Liver (tissue), 9 donors: ENCODE measurements around the gene CHD5. TPM values are rescaled to one million over a fixed set of nuclear protein-coding genes. Genes with fewer than 3 reads are reported as not detected.

Source experiments
- DNase-seq: peaks from one replicate; pipeline ENCODE4 v3.0.0-alpha.2; 2017; ENCODE audit warnings: low spot score
- H3K27ac ChIP-seq, 2 donors: one replicate each; pipeline ENCODE4 v1.7.0; 2013; ENCODE audit warnings: inconsistent platforms in 2 of 2, low read length in 2 of 2, control low read depth in 1 of 2, low read depth in 1 of 2, mild to moderate bottlenecking in 1 of 2
- H3K27me3 ChIP-seq, 4 donors: one replicate each; pipeline versions ENCODE4 v1.6.1 to v1.7.0; 2013; ENCODE audit warnings: low read length in 3 of 4, inconsistent platforms in 1 of 4, mild to moderate bottlenecking in 1 of 4, moderate library complexity in 1 of 4; ENCODE audit not compliant: control insufficient read depth in 4 of 4, insufficient read depth in 4 of 4
- H3K36me3 ChIP-seq, 4 donors: one replicate each; pipeline versions ENCODE4 v1.6.1 to v1.7.0; 2013; ENCODE audit warnings: low read length in 3 of 4, mild to moderate bottlenecking in 3 of 4, low read depth in 1 of 4, moderate library complexity in 1 of 4; ENCODE audit not compliant: control insufficient read depth in 4 of 4, insufficient read depth in 3 of 4
- H3K4me1 ChIP-seq, 4 donors: one replicate each; pipeline versions ENCODE4 v1.6.1 to v1.7.0; 2013; ENCODE audit warnings: low read length in 3 of 4, mild to moderate bottlenecking in 3 of 4, moderate library complexity in 1 of 4; ENCODE audit not compliant: control insufficient read depth in 4 of 4, insufficient read depth in 4 of 4
- H3K4me3 ChIP-seq, 3 donors: one replicate each; pipeline versions ENCODE4 v1.6.1 to v1.7.0; 2013; ENCODE audit warnings: low read length in 3 of 3, control low read depth in 1 of 3, low read depth in 1 of 3, mild to moderate bottlenecking in 1 of 3
- H3K9ac ChIP-seq, 2 donors: one replicate each; pipeline ENCODE4 v1.7.0; 2013; ENCODE audit warnings: low read length in 2 of 2, mild to moderate bottlenecking in 2 of 2, moderate library complexity in 2 of 2, control low read depth in 1 of 2, low read depth in 1 of 2
- H3K9me3 ChIP-seq, 4 donors: one replicate each; pipeline versions ENCODE4 v1.6.1 to v1.7.0; 2013; ENCODE audit warnings: low read length in 3 of 4; ENCODE audit not compliant: control insufficient read depth in 4 of 4
- GABPA ChIP-seq, 2 donors: IDR thresholded peaks in 1 of 2; conservative IDR thresholded peaks in 1 of 2; 2 replicates each; pipeline ENCODE4 v1.6.1; 2016; ENCODE audit warnings: antibody characterized with exemption in 2 of 2, mild to moderate bottlenecking in 1 of 2, moderate library complexity in 1 of 2
- HNF4A ChIP-seq, 2 donors: conservative IDR thresholded peaks; 2 replicates each; pipeline ENCODE4 v1.6.1; 2016; ENCODE audit warnings: antibody characterized with exemption in 2 of 2, mild to moderate bottlenecking in 2 of 2
- HNF4G ChIP-seq: IDR thresholded peaks from 2 replicates; pipeline ENCODE4 v1.6.1; 2016; ENCODE audit warnings: antibody characterized with exemption
- RAD21 ChIP-seq, 2 donors: IDR thresholded peaks; 2 replicates each; pipeline ENCODE4 v1.6.1; 2016; ENCODE audit warnings: antibody characterized with exemption in 2 of 2, mild to moderate bottlenecking in 2 of 2
- WGBS: extraction: QIAGEN DNeasy Blood & Tissue Kit; methylation state at CpG from one replicate; pipeline ENCODE4 v1.1.7; 2013; 5-methylcytosine and 5-hydroxymethylcytosine counted together
- polyA plus RNA-seq, 2 donors: library from polyadenylated mRNA; stranded (reverse) in 1 of 2; unstranded in 1 of 2; fragments of 200-250 nt in 1 of 2; fragments of >200 nt in 1 of 2; fragmentation: Nextera tagmentation in 1 of 2; extraction: Ambion mirVana in 1 of 2; gene quantifications; one replicate each; pipeline versions ENCODE4 v1.2.1 to v1.2.3, GENCODE V29; 2013 to 2015
- total RNA-seq, 2 donors: library from RNA; depleted of rRNA; stranded (reverse); fragments of >200 nt; gene quantifications; one replicate each; pipeline ENCODE4 v1.2.3, GENCODE V29; 2014
- TF ChIP-seq, protein P1 (sequence below): IDR thresholded peaks from 2 replicates; pipeline ENCODE4 v1.6.1; 2016; ENCODE audit warnings: antibody characterized with exemption
- TF ChIP-seq, protein P2 (sequence below): fragments of 150-350 bp; IDR thresholded peaks from 2 replicates; pipeline ENCODE4 v1.5.1; 2017; ENCODE audit warnings: improper control_type of control experiment, low read depth, low read length; ENCODE audit not compliant: missing input control
- TF ChIP-seq, protein P3 (sequence below): IDR thresholded peaks from 2 replicates; pipeline ENCODE4 v1.6.1; 2016; ENCODE audit warnings: antibody characterized with exemption, mild to moderate bottlenecking
- TF ChIP-seq, protein P4 (sequence below): IDR thresholded peaks from 2 replicates; pipeline ENCODE4 v1.6.1; 2016; ENCODE audit warnings: antibody characterized with exemption
- donor health status: healthy.
- donor health status: healthy.
- donor health status: healthy.
- donor health status: healthy.
- donor health status: healthy.

The CHD5 gene
- total and polyA plus RNA-seq, 4 donors, result under 0.01 to 0.08 TPM; not detected in 2

DNA sequence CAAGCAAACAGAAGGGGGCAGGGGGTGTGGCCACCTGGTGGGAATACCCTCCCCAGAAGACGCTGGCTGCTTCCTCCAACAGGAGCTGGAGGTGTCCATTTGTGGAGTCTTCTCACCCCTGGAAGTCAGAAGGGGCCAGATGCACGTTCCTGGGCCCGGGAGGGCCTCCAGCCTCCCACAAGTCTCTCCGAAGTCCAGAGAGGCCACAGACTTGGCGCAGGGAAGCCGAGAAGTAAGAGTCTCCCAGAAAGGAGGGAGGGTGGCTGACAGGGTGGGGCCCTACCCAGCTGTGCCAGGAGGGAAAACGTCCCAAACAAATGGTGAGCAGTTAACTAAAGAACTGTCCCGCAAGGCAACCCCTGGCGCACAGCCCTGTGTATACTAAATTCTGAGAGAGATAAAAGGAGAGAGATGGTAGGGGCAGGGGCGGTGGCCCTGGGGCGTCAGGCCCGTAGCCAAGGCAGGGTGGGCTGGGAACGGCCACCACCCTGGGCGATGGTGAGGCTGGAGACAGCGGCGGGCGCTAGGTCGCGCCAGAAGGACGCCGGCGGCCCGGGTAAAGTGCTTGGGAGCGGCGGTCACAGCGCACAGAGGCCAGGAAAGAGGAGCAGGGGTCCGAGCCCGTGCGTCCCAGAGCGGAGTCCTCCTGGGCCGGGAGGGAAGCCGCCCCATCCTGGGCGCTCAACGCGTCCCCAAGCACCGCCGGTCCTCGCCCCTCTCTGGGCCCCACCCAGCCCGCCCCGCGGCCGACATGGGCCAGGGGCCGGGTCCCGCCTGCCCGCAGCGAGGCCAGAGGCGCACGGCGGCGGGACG, 1.2 kb downstream of the CHD5 start:
- Histone ChIP-seq H3K9ac (no peak overlapping the region), H3K4me1 (peaks cover 2 to 4% (median 3%) of the 10 kb centered on the region in 4 donors), H3K4me3 (peak overlapping the region in 1 of 3 donors; percentile 6), H3K36me3 (no peaks in the 10 kb centered on the region), H3K27ac (no peak overlapping the region), H3K9me3 (peaks cover 0 to 5% (median 2%) of the 10 kb centered on the region in 4 donors), H3K27me3 (peaks cover 3 to 14% (median 6%) of the 10 kb centered on the region in 4 donors)
- TF ChIP-seq, protein P1, sequence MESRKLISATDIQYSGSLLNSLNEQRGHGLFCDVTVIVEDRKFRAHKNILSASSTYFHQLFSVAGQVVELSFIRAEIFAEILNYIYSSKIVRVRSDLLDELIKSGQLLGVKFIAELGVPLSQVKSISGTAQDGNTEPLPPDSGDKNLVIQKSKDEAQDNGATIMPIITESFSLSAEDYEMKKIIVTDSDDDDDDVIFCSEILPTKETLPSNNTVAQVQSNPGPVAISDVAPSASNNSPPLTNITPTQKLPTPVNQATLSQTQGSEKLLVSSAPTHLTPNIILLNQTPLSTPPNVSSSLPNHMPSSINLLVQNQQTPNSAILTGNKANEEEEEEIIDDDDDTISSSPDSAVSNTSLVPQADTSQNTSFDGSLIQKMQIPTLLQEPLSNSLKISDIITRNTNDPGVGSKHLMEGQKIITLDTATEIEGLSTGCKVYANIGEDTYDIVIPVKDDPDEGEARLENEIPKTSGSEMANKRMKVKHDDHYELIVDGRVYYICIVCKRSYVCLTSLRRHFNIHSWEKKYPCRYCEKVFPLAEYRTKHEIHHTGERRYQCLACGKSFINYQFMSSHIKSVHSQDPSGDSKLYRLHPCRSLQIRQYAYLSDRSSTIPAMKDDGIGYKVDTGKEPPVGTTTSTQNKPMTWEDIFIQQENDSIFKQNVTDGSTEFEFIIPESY, result no peak
- TF ChIP-seq RAD21 (IDR thresholded peaks at IDR 0.05) (no peak), HNF4A (conservative IDR thresholded peaks at IDR 0.05) (no peak), HNF4G (no peak)
- TF ChIP-seq, protein P2, sequence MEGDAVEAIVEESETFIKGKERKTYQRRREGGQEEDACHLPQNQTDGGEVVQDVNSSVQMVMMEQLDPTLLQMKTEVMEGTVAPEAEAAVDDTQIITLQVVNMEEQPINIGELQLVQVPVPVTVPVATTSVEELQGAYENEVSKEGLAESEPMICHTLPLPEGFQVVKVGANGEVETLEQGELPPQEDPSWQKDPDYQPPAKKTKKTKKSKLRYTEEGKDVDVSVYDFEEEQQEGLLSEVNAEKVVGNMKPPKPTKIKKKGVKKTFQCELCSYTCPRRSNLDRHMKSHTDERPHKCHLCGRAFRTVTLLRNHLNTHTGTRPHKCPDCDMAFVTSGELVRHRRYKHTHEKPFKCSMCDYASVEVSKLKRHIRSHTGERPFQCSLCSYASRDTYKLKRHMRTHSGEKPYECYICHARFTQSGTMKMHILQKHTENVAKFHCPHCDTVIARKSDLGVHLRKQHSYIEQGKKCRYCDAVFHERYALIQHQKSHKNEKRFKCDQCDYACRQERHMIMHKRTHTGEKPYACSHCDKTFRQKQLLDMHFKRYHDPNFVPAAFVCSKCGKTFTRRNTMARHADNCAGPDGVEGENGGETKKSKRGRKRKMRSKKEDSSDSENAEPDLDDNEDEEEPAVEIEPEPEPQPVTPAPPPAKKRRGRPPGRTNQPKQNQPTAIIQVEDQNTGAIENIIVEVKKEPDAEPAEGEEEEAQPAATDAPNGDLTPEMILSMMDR, result no peak
- TF ChIP-seq, protein P3, sequence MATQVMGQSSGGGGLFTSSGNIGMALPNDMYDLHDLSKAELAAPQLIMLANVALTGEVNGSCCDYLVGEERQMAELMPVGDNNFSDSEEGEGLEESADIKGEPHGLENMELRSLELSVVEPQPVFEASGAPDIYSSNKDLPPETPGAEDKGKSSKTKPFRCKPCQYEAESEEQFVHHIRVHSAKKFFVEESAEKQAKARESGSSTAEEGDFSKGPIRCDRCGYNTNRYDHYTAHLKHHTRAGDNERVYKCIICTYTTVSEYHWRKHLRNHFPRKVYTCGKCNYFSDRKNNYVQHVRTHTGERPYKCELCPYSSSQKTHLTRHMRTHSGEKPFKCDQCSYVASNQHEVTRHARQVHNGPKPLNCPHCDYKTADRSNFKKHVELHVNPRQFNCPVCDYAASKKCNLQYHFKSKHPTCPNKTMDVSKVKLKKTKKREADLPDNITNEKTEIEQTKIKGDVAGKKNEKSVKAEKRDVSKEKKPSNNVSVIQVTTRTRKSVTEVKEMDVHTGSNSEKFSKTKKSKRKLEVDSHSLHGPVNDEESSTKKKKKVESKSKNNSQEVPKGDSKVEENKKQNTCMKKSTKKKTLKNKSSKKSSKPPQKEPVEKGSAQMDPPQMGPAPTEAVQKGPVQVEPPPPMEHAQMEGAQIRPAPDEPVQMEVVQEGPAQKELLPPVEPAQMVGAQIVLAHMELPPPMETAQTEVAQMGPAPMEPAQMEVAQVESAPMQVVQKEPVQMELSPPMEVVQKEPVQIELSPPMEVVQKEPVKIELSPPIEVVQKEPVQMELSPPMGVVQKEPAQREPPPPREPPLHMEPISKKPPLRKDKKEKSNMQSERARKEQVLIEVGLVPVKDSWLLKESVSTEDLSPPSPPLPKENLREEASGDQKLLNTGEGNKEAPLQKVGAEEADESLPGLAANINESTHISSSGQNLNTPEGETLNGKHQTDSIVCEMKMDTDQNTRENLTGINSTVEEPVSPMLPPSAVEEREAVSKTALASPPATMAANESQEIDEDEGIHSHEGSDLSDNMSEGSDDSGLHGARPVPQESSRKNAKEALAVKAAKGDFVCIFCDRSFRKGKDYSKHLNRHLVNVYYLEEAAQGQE, result no peak
- TF ChIP-seq, protein P4, sequence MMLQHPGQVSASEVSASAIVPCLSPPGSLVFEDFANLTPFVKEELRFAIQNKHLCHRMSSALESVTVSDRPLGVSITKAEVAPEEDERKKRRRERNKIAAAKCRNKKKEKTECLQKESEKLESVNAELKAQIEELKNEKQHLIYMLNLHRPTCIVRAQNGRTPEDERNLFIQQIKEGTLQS, result no peak
- no peak for DNase-seq
- WGBS, result 6% methylated on average over 51 of the region's 51 CpGs

DNA sequence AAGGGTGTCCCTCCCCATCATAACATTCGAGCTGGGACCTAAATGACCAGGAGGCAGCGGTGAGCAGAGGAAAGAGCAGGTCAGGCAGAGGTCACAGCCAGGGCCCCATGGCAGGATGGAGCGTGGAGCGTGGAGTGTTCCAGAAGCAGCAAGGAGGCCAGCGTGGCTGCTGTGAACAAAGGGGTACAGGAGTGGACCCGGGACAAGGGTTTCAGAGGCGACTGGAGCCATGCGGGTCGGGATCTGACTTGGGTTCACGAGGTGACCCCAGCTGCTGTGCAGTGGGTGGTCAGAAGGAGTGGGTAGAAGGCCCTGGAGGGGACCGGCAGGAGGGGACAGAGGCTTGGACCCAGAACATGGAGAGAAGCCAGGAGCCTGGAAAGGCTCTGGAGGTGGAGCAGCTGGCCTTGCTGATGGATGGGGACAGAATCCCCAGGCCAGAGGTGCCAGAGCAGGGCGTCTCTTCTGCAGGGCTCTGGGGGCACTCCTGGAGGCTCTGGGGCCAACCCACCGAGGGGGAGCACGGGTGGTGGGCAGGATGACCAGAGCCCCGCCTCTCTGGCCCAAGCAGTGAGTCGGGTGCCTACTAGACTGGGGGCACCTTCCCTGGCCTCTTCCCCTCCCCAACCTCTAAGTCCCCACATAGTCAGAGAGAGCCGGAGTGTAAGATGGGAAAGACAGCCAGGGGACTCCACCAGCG, 2.3 kb downstream of the CHD5 start:
- no peaks in the 10 kb centered on the region for H3K36me3 ChIP-seq
- H3K4me1 ChIP-seq, result peaks cover 2 to 4% (median 3%) of the 10 kb centered on the region in 4 donors
- peaks cover 0 to 5% (median 2%) of the 10 kb centered on the region in 4 donors for H3K9me3 ChIP-seq
- TF ChIP-seq GABPA (IDR thresholded peaks at IDR 0.05 in 1 of 2, conservative IDR thresholded peaks at IDR 0.05 in 1 of 2), result no peak
- WGBS, result 72% methylated on average over 18 of the region's 18 CpGs
- no peak for DNase-seq
- H3K27me3 ChIP-seq, result peaks cover 3 to 14% (median 6%) of the 10 kb centered on the region in 4 donors
- H3K9ac ChIP-seq, result no peak overlapping the region
- no peak overlapping the region for H3K27ac ChIP-seq
- H3K4me3 ChIP-seq, result no peak overlapping the region
